GM21529 (cell line): ENCODE data around the gene PRKN.

ENCODE experiments used
- ATAC-seq: cut with Tn5 transposase; IDR thresholded peaks from one replicate; pipeline ENCODE4 v1.9.1; 2021; ENCODE audit not compliant: unreplicated experiment

Gene PRKN

DNA sequence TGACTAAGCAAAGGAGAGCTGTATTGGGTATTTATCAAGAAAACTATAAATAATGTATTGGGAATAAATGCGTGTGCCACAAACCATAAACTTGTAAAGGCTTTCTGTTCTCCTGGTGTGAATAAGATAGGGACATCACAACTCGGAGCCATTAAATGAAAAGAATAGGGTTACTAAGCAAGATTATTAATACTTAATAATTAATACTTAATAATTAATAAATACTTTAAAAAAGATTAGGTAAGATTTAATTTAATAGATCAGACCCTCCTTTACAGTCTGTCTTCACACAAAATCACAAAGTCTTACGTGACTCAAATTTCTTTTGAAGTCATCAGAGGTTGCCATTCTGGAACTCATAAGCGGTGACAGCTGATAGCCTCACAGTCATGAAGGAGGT, 648.9 kb downstream of the PRKN start:
- no peak for ATAC-seq

DNA sequence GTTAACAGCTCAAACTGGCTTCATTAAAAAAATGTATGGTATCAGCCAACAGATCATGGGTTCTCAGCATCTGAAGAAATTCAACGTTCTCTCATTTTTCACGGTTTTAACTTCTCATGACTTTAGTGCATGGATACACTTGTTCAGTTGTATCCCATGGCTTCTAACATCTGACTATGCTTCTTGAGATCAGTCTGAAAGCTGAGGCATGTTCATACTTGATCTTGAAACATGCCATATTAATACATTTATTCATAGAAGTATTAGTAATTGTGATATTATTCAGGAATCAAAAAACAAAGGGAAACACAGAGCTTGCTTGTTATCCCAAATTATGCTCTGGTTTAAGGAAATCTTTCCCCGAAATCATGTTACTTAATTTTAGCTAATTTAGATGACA, 649.4 kb downstream of the PRKN start:
- ATAC-seq: no peak

DNA sequence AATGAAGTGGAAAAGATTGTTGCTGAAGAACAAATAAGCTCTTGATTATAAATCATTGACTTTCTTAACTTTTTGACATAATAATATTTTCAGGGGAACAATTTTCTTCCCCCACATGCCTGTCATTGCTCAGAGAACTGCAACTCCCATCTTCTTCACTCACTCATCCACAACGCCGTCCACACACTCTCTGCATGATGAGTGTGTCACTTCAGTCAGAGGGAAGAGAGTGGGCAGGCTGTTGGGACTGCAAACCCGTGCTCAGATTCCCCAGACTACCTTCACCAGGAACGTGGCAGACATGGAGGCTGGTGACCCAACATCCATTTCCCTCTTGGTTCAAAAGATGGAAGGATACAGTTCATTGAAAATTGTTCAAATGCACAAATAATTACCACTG, 650.8 kb downstream of the PRKN start:
- no peak for ATAC-seq

DNA sequence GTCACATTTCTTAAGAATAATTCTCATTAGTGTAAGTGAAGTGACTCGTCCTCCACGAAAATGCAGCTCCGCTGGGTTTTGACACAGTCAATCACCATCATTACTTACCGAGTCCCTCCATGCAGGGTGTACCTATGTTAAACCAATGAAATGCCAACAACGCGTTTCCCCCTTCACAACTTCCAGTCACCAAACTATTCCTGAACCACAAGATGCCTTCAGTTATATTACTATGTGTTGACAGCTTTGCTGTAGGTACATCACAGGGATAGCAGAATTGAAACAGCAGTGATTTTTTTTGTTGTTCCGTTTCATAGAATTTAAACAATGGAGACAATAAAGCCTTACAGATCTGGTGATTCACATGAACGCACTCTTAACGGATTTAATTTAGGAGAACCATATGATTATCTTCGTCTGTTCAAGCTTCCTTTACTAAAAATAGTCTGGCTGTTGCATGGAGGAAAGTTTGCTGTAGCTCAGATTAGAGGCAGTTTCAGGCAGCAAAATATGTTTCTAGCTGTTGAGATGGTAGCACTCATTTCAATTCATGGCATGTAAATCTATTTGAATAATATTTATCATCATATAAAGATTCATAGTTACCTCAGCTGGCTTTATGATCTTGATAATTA, 652.8 kb downstream of the PRKN start:
- ATAC-seq: no peak

DNA sequence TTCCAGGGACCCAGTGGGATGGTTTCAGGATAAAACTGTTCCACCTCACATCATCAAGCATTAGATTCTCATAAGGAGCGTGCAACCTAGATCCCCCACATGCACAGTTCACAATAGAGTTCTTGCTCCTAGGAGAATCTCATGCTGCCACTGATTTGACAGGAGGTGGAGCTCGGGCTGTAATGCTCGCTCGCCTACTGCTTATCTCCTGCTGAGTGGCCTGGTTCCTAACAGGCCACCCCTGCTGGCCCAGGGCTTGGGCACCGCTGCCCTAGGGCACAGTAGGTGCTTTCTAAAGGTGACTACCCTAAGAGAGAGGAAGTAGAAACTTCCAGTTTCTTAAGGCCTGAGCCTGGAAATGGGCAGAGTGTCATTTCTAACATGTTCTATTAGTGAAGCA, 656.9 kb downstream of the PRKN start:
- ATAC-seq: no peak

DNA sequence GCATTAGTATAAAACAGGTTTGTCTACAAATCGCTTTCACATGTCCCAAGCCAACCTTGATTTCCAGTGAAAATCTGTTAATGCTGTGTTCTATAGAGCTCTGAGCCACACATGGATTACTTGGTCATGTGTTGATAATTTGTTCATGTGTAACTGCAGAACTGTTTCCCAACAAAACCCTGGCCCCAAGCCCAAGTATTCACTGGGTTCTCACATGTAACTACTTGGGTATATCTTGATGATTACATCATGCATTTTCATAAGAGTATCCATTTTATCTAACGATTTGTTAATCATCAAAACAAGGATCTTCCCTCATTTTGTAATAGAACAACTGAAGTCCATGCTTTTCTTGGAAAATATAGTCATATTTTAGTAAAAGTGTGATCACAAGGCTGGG, 657.6 kb downstream of the PRKN start:
- no peak for ATAC-seq

DNA sequence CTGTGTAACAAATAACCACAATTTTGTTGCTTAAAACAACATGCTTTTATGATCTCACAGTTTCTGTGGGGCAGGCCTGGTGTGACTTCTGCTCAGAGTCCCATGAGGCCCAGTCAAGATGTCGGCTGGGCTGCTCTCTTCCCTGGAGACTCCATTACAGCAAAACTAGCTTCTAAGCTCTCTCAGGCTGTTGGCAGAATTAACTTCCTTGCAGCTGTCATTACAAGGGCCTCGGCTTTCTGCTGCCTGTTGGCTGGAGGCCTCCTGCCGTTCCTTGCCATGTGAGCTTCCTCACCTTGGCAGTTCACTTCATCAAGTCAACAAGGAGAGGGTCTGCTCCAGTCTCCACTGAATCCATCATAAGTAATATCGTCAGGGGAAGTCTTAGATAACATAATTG, 659.2 kb downstream of the PRKN start:
- no peak for ATAC-seq

DNA sequence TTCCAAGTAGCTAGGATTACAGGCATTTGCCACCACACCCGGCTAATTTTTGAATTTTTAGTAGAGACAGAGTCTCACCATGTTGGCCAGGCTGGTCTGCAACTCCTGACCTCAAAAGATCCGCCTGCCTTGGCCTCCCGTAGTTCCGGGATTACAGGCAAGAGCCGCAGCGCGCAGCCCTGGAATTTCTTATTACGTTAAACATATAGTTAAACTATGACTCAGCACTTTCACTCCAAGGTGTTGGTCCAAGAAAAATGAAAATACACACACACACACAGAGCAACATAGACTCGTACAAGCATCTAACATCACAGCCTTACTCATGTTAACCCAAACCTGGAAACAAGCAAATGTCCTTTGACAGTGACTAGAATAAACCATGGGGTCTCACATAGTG, 663.9 kb downstream of the PRKN start:
- no peak for ATAC-seq

DNA sequence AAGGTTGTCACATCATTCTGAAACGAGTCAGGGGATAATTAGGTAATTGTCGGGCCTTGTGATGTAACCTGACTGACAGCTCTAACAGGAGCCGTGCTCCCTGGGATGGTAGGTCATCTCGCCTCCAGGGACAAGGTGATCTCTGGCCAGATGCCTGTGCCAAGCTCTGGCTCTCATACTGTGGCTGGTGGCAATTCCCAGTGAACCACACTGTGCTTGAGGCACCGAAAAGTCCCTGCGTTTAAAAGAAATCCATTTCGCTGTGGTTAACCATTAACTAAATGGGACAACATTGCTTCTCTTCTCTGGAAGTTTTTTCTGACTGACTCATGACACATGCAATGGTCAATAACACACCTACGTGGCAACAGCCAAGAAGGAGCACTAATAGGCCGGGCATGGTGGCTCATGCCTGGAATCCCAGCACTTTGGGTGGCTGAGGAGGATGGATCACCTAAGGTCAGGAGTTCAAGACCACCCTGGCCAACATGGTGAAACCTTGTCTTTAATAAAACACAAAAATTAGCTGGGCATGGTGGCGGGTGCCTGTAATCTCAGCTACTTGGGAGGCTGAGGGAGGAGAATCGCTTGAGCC, 669.2 kb downstream of the PRKN start:
- ATAC-seq: no peak

DNA sequence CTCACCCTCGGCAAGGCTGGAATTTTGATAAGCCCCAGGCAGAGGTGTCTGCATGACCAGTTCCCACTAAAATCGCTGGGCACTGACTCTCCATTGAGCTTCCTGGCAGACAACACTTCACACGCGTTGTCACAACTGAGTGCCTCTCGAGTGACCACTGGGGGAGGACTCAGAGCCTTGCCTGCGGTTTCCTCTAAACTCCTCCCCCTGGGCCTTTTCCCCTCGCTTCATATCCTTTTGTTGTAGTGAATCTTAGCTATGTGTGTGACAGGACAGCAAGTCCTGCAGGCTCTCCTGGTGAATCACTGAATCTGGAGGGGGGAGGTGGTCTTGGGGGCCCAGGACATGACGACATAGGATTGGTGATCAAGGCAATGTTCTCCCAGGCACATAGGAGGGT, 670.8 kb downstream of the PRKN start:
- ATAC-seq: no peak

DNA sequence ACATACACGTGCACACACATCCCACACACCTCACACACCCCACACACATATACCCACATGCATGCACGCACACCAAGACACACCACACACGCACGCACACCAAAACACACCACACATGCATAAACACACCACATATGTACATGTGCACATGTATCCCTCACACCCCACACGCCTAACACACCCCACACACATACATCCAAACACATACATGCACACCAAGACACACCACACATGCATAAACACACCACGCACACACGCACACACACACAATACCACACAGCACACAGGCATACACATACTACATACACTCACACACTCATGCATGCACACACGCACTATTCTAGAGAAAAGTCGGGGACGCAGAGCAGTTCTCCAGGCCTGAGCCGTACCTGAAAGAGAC, 671.5 kb downstream of the PRKN start:
- no peak for ATAC-seq

DNA sequence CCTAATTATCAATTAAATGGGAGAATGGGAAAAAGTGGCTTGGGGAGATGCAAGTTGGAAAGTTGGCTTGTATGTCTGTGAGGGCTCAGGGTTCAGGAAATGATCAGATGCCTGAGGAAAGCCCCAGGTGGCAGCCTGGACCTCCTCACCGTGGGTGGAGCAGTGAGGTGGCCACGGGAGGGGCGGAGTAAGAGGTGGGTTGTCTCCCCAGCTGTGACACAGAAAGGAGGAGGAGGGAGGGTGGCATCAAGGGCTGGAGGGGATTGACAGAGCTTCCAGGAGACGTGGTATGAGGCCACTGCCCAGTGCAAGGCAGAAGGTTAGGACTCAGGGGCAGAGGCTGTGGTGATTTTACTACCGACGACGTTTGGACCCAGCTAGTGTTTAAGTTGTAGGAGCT, 672.2 kb downstream of the PRKN start:
- no peak for ATAC-seq

DNA sequence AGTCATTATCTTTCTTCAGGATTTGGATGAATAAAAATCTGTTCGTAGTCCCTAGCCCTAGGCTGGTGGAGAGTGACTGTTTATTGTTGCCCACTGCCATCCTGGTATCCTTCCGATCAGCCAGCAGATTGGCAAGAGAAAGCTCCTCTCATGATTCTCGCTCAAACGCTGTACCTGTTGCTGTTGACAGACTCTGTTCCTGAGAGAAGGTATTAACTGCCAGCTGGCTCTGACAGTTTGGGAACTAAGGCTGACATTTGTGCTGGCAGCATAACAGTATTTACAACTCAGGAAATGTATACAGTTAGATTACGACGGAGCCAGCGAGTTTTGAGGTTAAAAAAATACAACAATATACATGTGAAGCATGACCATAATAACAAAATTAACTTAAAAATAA, 674.5 kb downstream of the PRKN start:
- ATAC-seq: no peak

DNA sequence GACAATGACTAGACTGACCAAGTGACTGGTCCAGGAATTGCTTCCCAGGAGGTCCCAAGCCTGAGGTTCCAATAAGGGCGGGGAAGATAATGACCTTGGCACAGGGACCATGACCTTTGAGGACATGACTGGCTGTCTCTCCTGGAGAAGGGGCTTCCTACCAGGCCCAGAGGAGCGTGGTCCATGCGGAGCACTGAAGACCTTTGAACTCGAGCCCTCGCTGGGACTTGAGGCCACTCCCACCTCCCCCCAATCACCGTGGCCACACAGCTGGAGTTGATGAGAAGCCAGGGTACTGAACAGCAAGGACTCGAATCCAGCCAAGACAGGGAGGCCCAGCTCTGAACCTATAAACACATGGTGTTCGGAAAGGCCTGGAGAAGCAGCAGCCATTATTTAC, 677.0 kb downstream of the PRKN start:
- ATAC-seq: no peak

DNA sequence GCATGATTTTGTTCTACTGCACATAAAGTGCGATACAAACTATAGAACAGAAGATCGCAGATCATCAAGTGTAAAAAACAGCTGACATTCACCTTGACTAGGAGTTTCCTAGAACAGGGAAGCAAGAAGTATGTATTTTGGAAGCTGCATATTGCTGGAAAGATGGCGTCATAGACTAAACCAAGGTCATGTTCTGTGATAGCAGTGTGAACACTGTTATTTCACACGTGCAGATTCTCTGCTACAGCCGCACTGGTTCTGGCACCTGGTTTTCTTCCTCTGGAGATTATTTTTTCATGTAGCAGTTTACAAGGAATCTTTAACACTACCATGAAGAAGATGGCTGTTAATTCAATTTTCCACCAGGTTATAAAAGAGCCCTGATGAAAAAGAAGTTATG, 681.2 kb downstream of the PRKN start:
- no peak for ATAC-seq

DNA sequence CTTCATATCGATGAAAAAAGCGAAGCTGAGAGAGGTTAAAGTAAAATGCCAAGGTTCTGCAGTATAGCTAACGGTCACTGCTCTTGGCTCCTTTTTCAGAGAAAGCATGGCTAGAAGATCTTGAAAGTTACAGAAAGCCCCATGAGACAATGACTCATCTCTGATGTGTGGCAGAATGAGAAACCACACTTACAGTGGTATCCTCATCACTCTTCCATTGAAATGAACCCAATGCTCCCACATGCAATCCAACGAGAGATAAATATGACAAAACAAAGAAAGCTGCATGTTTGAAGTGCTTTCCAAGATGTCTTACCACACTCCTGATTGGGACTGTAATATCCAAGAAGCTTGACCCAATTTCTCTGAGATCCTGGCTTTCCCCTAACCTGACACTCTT, 694.9 kb downstream of the PRKN start:
- no peak for ATAC-seq

DNA sequence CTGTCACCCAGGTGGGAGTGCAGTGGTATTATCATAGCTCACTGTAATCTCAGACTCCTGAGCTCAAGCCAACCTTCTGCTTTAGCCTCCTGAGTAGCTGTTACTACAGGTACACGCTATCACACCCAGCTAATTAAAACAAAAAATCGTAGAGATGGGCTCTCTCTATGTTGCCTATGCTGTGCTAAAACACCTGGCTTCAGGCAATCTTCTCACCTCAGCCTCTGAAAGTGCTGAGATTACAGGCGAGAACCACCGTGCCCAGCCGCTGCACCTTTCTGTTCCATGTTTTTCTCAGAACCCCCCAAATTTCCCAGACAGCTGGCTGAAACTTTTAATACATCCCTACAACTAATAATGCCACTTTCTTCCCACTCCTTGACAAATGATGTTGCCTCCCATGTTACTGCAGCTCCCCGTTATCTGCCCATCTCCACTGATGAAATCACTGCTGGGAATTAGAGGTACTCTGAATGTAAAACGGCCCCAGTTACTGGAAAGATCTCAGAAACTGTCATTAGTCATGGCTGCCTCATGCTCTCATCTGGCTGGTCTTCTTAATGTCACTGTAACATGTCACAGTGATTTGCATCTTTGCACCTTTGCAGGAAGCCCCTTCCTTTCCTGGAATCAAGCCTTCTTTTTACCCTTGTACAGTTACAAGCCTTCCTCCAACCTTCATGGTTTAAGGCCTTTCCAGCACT, 697.5 kb downstream of the PRKN start:
- no peak for ATAC-seq

DNA sequence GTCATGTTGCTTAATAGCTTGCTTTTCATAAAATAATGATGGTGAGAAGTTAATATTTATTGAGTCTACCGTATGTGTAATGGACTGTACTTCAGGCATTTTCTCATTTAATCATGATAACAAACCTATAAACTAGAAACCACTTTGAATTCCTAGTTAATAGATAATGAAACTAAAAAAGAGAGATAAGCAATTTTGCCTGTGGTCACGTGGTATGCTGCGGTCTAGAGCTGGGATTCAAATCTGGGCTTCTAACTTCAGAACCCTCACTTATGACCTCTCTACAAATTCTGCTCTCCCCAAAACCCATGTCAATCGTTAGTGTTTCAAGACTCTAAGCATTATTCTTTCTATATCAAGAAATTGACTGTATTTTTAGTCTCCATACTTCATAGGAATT, 700.7 kb downstream of the PRKN start:
- ATAC-seq: no peak

DNA sequence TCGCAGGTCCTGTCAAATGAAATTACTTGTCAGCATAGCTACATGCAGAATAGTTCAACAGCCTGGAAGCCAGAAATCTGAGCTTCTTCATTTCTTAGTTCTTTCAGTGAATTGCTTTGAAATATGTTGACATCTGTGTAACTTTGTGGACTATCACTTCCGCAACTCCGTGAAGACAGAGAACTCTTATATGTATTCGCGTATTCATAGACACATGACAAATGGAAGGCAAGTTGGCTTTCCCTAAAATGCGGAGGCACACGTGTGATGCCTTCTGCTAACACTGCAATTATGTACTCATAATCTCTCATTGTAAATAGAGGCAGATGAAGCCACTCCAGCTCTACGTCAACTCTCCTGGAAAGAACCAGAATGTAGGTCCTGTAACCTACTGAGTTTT, 701.5 kb downstream of the PRKN start:
- no peak for ATAC-seq

DNA sequence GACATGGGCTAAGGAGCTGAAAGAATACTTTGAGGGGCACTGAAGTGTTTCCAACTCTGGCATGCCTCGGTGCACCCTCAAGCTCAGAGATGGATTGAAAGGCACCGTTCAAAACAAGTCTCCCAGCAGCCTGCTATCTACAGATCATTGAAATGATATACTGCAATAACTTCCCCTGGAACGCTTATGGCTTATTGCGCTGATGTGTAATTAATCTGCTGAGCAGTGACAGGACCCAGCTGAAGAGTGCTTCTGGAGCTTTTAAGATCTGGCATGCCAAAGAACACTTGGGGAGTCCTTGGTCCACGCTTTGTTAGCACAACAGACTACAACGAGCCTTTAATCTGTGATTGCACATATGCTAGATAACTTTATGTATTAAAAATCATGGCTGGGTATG, 708.2 kb downstream of the PRKN start:
- ATAC-seq: no peak

DNA sequence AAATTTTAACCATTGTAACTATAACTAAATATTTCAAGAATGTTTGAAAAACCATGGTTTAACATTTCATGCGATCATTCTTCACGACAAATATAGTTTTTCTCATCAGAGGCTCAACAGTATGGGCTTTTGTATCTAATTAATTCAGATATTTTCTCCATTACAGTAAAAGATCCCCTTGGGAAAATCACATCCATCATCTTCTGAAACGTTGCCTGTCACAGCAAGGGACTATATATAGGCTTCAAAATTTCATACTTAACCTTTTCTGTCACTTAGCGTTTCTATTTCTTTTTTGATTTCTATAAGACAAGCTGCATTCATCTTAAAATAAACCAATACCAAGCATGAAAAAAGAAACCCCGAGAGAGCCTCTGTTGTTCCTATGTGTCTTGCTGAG, 710.0 kb downstream of the PRKN start:
- no peak for ATAC-seq

DNA sequence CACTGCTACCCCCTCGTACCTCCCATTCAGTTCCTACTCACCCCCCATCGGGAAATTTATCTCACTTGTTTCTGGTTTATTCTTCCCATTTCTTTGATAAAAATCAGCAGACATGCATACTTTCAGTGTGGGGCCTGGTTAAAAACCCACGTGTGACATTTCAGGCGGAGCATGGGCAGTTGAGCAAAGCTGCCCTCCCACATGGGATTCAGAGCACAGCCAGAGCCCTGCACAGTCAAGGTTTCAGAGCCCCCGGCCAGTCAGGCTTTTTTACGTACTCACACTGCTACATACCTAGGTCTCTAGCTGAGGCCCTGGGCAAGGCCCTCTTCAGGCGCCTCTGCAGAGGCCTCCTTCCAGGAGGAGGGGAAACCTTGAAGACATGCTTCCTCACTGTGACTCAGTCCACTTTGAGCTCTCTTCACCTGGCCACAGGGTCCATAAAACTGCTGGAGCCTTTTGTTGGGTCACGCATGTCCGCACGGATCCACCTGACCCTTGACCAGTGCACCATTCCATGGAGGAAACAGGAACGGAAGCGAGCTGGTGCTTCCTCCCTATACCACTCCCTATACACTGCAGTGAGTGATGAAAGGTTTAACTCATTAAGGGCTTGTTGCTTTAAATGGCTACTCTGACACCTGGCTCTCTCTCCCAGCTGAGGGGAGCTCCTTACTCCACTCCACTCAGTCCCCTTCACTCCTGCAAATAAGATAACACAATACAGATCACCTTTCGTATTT, 713.3 kb downstream of the PRKN start:
- no peak for ATAC-seq
